ENCODE data around the gene DDX60.

DDX60 gene

GRCh38 chr4:168183717-168184571 lies 134.6 kb downstream of the DDX60 start:
- no peak for DNase-seq (ENCODE audit: low read depth, low spot score)
- H3K36me3 ChIP-seq (ENCODE audit: insufficient read depth, insufficient read length, low read length): no peaks in the 10 kb centered on the region
- no peaks in the 10 kb centered on the region for H3K4me1 ChIP-seq (ENCODE audit: insufficient read depth, insufficient read length)
- no peak overlapping the region for H3K4me3 ChIP-seq (ENCODE audit: insufficient read length, low read depth)
- H3K9ac ChIP-seq (ENCODE audit: insufficient read length, low read depth): no peak overlapping the region
- H3K9me3 ChIP-seq (ENCODE audit: insufficient read depth, low read length): no peaks in the 10 kb centered on the region
- TF ChIP-seq SUZ12 (IDR thresholded peaks at IDR 0.05; ENCODE audit: extremely low read depth, insufficient read depth, insufficient read length): no peak
- no peaks in the 10 kb centered on the region for H3K27me3 ChIP-seq (ENCODE audit: insufficient read depth, insufficient read length)

GRCh38 chr4:168177546-168178149 lies 140.9 kb downstream of the DDX60 start:
- DNase-seq (ENCODE audit: low read depth, low spot score): no peak
- H3K4me1 ChIP-seq (ENCODE audit: insufficient read depth, insufficient read length): no peaks in the 10 kb centered on the region
- no peaks in the 10 kb centered on the region for H3K36me3 ChIP-seq (ENCODE audit: insufficient read depth, insufficient read length, low read length)
- no peak overlapping the region for H3K9ac ChIP-seq (ENCODE audit: insufficient read length, low read depth)
- no peaks in the 10 kb centered on the region for H3K27me3 ChIP-seq (ENCODE audit: insufficient read depth, insufficient read length)
- no peaks in the 10 kb centered on the region; the same call in 1 of the 2 replicates for H3K9me3 ChIP-seq (ENCODE audit: insufficient read depth, low read length)
- H3K4me3 ChIP-seq (ENCODE audit: insufficient read length, low read depth): no peak overlapping the region
- TF ChIP-seq ZNF274 (IDR thresholded peaks at IDR 0.05; ENCODE audit: low read depth, low read length) (no peak), SUZ12 (IDR thresholded peaks at IDR 0.05; ENCODE audit: extremely low read depth, insufficient read depth, insufficient read length) (no peak), YY1 (IDR thresholded peaks at IDR 0.05; ENCODE audit: insufficient read depth, insufficient read length) (no peak)

- no peak for DNase-seq (ENCODE audit: low read depth, low spot score)
- no peaks in the 10 kb centered on the region for H3K36me3 ChIP-seq (ENCODE audit: insufficient read depth, insufficient read length, low read length)
- H3K4me3 ChIP-seq (ENCODE audit: insufficient read length, low read depth): no peak overlapping the region
- TF ChIP-seq YY1 (IDR thresholded peaks at IDR 0.05; ENCODE audit: insufficient read depth, insufficient read length): no peak
- no peak for TF ChIP-seq SUZ12 (IDR thresholded peaks at IDR 0.05; ENCODE audit: extremely low read depth, insufficient read depth, insufficient read length)
- TF ChIP-seq ZNF274 (IDR thresholded peaks at IDR 0.05; ENCODE audit: low read depth, low read length): no peak
- no peak overlapping the region for H3K9ac ChIP-seq (ENCODE audit: insufficient read length, low read depth)
- no peaks in the 10 kb centered on the region for H3K4me1 ChIP-seq (ENCODE audit: insufficient read depth, insufficient read length)
- H3K27me3 ChIP-seq (ENCODE audit: insufficient read depth, insufficient read length): no peaks in the 10 kb centered on the region
- H3K9me3 ChIP-seq (ENCODE audit: insufficient read depth, low read length): no peaks in the 10 kb centered on the region; the same call in 1 of the 2 replicates
Measured at GRCh38 chr4:168174308-168174707, 144.2 kb downstream of the DDX60 start.

- no peaks in the 10 kb centered on the region for H3K4me1 ChIP-seq (ENCODE audit: insufficient read depth, insufficient read length)
- TF ChIP-seq YY1 (IDR thresholded peaks at IDR 0.05; ENCODE audit: insufficient read depth, insufficient read length): no peak
- no peak for TF ChIP-seq SUZ12 (IDR thresholded peaks at IDR 0.05; ENCODE audit: extremely low read depth, insufficient read depth, insufficient read length)
- TF ChIP-seq ZNF274 (IDR thresholded peaks at IDR 0.05; ENCODE audit: low read depth, low read length): no peak
- no peak overlapping the region for H3K9ac ChIP-seq (ENCODE audit: insufficient read length, low read depth)
- H3K4me3 ChIP-seq (ENCODE audit: insufficient read length, low read depth): no peak overlapping the region
- no peak for DNase-seq (ENCODE audit: low read depth, low spot score)
- H3K27me3 ChIP-seq (ENCODE audit: insufficient read depth, insufficient read length): no peaks in the 10 kb centered on the region
- H3K36me3 ChIP-seq (ENCODE audit: insufficient read depth, insufficient read length, low read length): no peaks in the 10 kb centered on the region
- no peaks in the 10 kb centered on the region for H3K9me3 ChIP-seq (ENCODE audit: insufficient read depth, low read length)
Measured at GRCh38 chr4:168167714-168168284, 150.8 kb downstream of the DDX60 start.

Measured in NT2/D1 (cell line).